RWPE2 (cell line): ENCODE measurements around the gene PNPO.

ENCODE experiments used
- ATAC-seq: fragments of 200-7000 bp; cut with Tn5 transposase; 3 replicates; pipeline ENCODE4 v1.9.1; 2021; ENCODE audit warnings: low read depth
- DNase-seq: peaks from one replicate; pipeline ENCODE4 v3.0.0-alpha.2; 2020; ENCODE audit warnings: low spot score
- H3K27ac ChIP-seq: fragments of 450-650 bp; 2 replicates; pipeline ENCODE4 v1.5.1; 2017; ENCODE audit warnings: mild to moderate bottlenecking; ENCODE audit not compliant: poor library complexity, severe bottlenecking
- H3K27me3 ChIP-seq: fragments of 250-450 bp; sonication (Bioruptor Pico); 2 replicates; pipeline ENCODE4 v1.5.1; 2021; ENCODE audit warnings: mild to moderate bottlenecking, moderate library complexity; ENCODE audit not compliant: insufficient read depth, poor library complexity, severe bottlenecking
- H3K36me3 ChIP-seq: fragments of 250-450 bp; sonication (Bioruptor Pico); 2 replicates; pipeline ENCODE4 v1.5.1; 2020; ENCODE audit warnings: low read depth, mild to moderate bottlenecking, moderate library complexity
- H3K4me1 ChIP-seq: fragments of 250-450 bp; sonication (Bioruptor Pico); 2 replicates; pipeline ENCODE4 v1.5.1; 2021; ENCODE audit warnings: mild to moderate bottlenecking, moderate library complexity; ENCODE audit not compliant: insufficient read depth, poor library complexity, severe bottlenecking
- H3K4me3 ChIP-seq: fragments of 250-450 bp; sonication (Bioruptor Pico); 2 replicates; pipeline ENCODE4 v1.5.1; 2021; ENCODE audit warnings: mild to moderate bottlenecking, moderate library complexity; ENCODE audit not compliant: severe bottlenecking
- H3K9me3 ChIP-seq: fragments of 250-450 bp; sonication (Bioruptor Pico); 2 replicates; pipeline ENCODE4 v1.5.1; 2021; ENCODE audit warnings: mild to moderate bottlenecking, moderate library complexity; ENCODE audit not compliant: severe bottlenecking
- CTCF ChIP-seq: fragments of 450-650 bp; IDR thresholded peaks from one replicate; pipeline ENCODE4 v1.5.1; 2017; ENCODE audit warnings: mild to moderate bottlenecking, moderate library complexity; ENCODE audit not compliant: poor library complexity, severe bottlenecking

Gene PNPO

GRCh38 chr17:47925678-47925988, 15.7 kb upstream of the PNPO start:
- H3K4me3 ChIP-seq, result no peak overlapping the region
- DNase-seq, result no peak
- H3K36me3 ChIP-seq, result peaks cover 9% of the 10 kb centered on the region
- no peaks in the 10 kb centered on the region for H3K27me3 ChIP-seq
- no peaks in the 10 kb centered on the region for H3K9me3 ChIP-seq
- no peaks in the 10 kb centered on the region for H3K4me1 ChIP-seq
- H3K27ac ChIP-seq, result no peak overlapping the region
- ATAC-seq, result no peak
- TF ChIP-seq CTCF, result no peak

GRCh38 chr17:47927821-47928400, 13.5 kb upstream of the PNPO start:
- Histone ChIP-seq H3K4me1 (no peaks in the 10 kb centered on the region), H3K36me3 (peaks cover 9% of the 10 kb centered on the region), H3K4me3 (no peak overlapping the region), H3K27me3 (no peaks in the 10 kb centered on the region), H3K9me3 (no peaks in the 10 kb centered on the region), H3K27ac (no peak overlapping the region)
- ATAC-seq (no peak), DNase-seq (no peak)
- TF ChIP-seq CTCF, result no peak

GRCh38 chr17:47928415-47928814, 13.0 kb upstream of the PNPO start:
- no peak overlapping the region for H3K4me3 ChIP-seq
- no peak overlapping the region for H3K27ac ChIP-seq
- H3K4me1 ChIP-seq, result no peaks in the 10 kb centered on the region
- H3K36me3 ChIP-seq, result peaks cover 5% of the 10 kb centered on the region
- no peaks in the 10 kb centered on the region for H3K9me3 ChIP-seq
- ATAC-seq, result no peak
- no peak for DNase-seq
- no peaks in the 10 kb centered on the region for H3K27me3 ChIP-seq
- TF ChIP-seq CTCF, result no peak

- Histone ChIP-seq H3K4me3 (no peak overlapping the region), H3K4me1 (no peaks in the 10 kb centered on the region), H3K27ac (no peak overlapping the region), H3K36me3 (peaks cover 5% of the 10 kb centered on the region; the same call in 1 of the 2 replicates), H3K27me3 (no peaks in the 10 kb centered on the region), H3K9me3 (no peaks in the 10 kb centered on the region)
- no peak for ATAC-seq
- no peak for DNase-seq
- TF ChIP-seq CTCF, result no peak
Observed at GRCh38 chr17:47929218-47930000, 12.0 kb upstream of the PNPO start.

- DNase-seq (no peak), ATAC-seq (no peak)
- no peaks in the 10 kb centered on the region for H3K9me3 ChIP-seq
- no peaks in the 10 kb centered on the region for H3K27me3 ChIP-seq
- no peak for TF ChIP-seq CTCF
- no peak overlapping the region for H3K27ac ChIP-seq
- no peaks in the 10 kb centered on the region for H3K36me3 ChIP-seq
- H3K4me1 ChIP-seq, result peaks cover 17% of the 10 kb centered on the region
- no peak overlapping the region for H3K4me3 ChIP-seq
Observed at GRCh38 chr17:47931848-47932247, 9.5 kb upstream of the PNPO start.
